Activated CD8-positive, alpha-beta memory T cell treated with anti-CD3 and anti-CD28 coated beads for 36 hours (primary cell): Measurements from ENCODE around the gene TCF4. TPM values are rescaled to one million over a fixed set of nuclear protein-coding genes. Genes with fewer than 3 reads are reported as not detected.

Experiments used
- CTCF ChIA-PET: fragments of 350-600 bp; sonication (Branson Sonifier 250); formaldehyde crosslinking; loops from one replicate; lab custom pipeline; 2021; ENCODE audit warnings: antibody characterized with exemption; lab: Charles Lee
- POLR2A ChIA-PET: fragments of 350-600 bp; sonication (Branson Sonifier 250); formaldehyde crosslinking; loops from one replicate; lab custom pipeline; 2021; ENCODE audit warnings: antibody characterized with exemption; lab: Charles Lee
- total RNA-seq, 2 experiments: library from RNA; stranded (reverse); gene quantifications; one replicate each; pipeline ENCODE4 v1.2.3, GENCODE V29; 2021

TCF4 gene
- total RNA-seq, 2 experiments from 2014 or later = 0.11 to 0.84 TPM

GRCh38 chr18:55587418-55588110 is 428 bp downstream of the TCF4 start:
- CTCF ChIA-PET = no interaction called here
- POLR2A ChIA-PET = no interaction called here

- CTCF ChIA-PET = no interaction called here
Observed at GRCh38 chr18:55585920-55586561, 2.0 kb downstream of the TCF4 start.

GRCh38 chr18:55585065-55585919 is 2.7 kb downstream of the TCF4 start:
- ChIA-PET POLR2A (no interaction called here), CTCF (no interaction called here)

More at GRCh38 chr18:55585920-55586561, 2.0 kb downstream of the TCF4 start:
- POLR2A ChIA-PET = no interaction called here

GRCh38 chr18:55584201-55584600 is 3.8 kb downstream of the TCF4 start:
- POLR2A ChIA-PET = no interaction called here
- CTCF ChIA-PET = interaction anchor here (0.6 kb wide), 1 partner anchor 52 kb away, joined by 3 read pairs; no protein-coding TSS in a partner anchor

GRCh38 chr18:55582325-55582724 is 5.7 kb downstream of the TCF4 start:
- CTCF ChIA-PET = no interaction called here
- POLR2A ChIA-PET = no interaction called here

GRCh38 chr18:55579501-55580270 is 8.3 kb downstream of the TCF4 start:
- CTCF ChIA-PET = no interaction called here
- POLR2A ChIA-PET = no interaction called here

GRCh38 chr18:55577812-55578539 is 10.0 kb downstream of the TCF4 start:
- POLR2A ChIA-PET = no interaction called here
- CTCF ChIA-PET = no interaction called here

- ChIA-PET CTCF (no interaction called here), POLR2A (no interaction called here)
Observed at GRCh38 chr18:55576001-55576400, 12.0 kb downstream of the TCF4 start.

GRCh38 chr18:55575066-55575465 is 12.9 kb downstream of the TCF4 start:
- ChIA-PET CTCF (no interaction called here), POLR2A (no interaction called here)

- ChIA-PET CTCF (no interaction called here), POLR2A (no interaction called here)
Observed at GRCh38 chr18:55573386-55573785, 14.6 kb downstream of the TCF4 start.

- POLR2A ChIA-PET = no interaction called here
- CTCF ChIA-PET = no interaction called here
Observed at GRCh38 chr18:55570966-55571365, 17.0 kb downstream of the TCF4 start.

- CTCF ChIA-PET = no interaction called here
- POLR2A ChIA-PET = no interaction called here
Observed at GRCh38 chr18:55566456-55566935, 21.5 kb downstream of the TCF4 start.

- POLR2A ChIA-PET = no interaction called here
- CTCF ChIA-PET = no interaction called here
Observed at GRCh38 chr18:55559739-55560138, 28.3 kb downstream of the TCF4 start.

- CTCF ChIA-PET = no interaction called here
- POLR2A ChIA-PET = no interaction called here
Observed at GRCh38 chr18:55557211-55557610, 30.8 kb downstream of the TCF4 start.

- ChIA-PET CTCF (no interaction called here), POLR2A (no interaction called here)
Observed at GRCh38 chr18:55555395-55556027, 32.5 kb downstream of the TCF4 start.

- ChIA-PET POLR2A (no interaction called here), CTCF (no interaction called here)
Observed at GRCh38 chr18:55552526-55553189, 35.3 kb downstream of the TCF4 start.

- ChIA-PET POLR2A (no interaction called here), CTCF (no interaction called here)
Observed at GRCh38 chr18:55551227-55551626, 36.8 kb downstream of the TCF4 start.

GRCh38 chr18:55550471-55550870 is 37.5 kb downstream of the TCF4 start:
- ChIA-PET POLR2A (no interaction called here), CTCF (no interaction called here)
